EH (cell line): Measurements from ENCODE around the gene PTBP1.
"Not testable (repeated sequence)": the region's sequence is repeated elsewhere in the genome, so short reads cannot be mapped to it uniquely, and the experiment has no call there.

Source experiments
- DNase-seq: peaks from one replicate; pipeline ENCODE4 v3.0.0-alpha.2; 2015; ENCODE audit warnings: low read depth

PTBP1 gene

DNA sequence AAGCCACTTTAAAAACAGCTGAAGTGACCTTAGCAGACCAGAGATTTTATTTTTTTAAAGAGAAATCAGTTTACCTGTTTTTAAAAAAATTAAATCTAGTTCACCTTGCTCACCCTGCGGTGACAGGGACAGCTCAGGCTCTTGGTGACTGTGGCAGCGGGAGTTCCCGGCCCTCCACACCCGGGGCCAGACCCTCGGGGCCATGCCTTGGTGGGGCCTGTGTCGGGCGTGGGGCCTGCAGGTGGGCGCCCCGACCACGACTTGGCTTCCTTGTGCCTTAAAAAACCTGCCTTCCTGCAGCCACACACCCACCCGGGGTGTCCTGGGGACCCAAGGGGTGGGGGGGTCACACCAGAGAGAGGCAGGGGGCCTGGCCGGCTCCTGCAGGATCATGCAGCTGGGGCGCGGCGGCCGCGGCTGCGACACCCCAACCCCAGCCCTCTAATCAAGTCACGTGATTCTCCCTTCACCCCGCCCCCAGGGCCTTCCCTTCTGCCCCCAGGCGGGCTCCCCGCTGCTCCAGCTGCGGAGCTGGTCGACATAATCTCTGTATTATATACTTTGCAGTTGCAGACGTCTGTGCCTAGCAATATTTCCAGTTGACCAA, 13.7 kb downstream of the PTBP1 start:
- DNase-seq: no peak

GRCh38 chr19:811506-812048, 14.3 kb downstream of the PTBP1 start:
- DNase-seq: no peak

- no peak for DNase-seq
Measured at GRCh38 chr19:812049-812746, 14.9 kb downstream of the PTBP1 start.

GRCh38 chr19:812747-813218, 15.5 kb downstream of the PTBP1 start:
- no peak for DNase-seq

GRCh38 chr19:813219-814151, 16.2 kb downstream of the PTBP1 start:
- DNase-seq: no peak

GRCh38 chr19:814152-815078, 17.2 kb downstream of the PTBP1 start:
- no peak for DNase-seq

DNA sequence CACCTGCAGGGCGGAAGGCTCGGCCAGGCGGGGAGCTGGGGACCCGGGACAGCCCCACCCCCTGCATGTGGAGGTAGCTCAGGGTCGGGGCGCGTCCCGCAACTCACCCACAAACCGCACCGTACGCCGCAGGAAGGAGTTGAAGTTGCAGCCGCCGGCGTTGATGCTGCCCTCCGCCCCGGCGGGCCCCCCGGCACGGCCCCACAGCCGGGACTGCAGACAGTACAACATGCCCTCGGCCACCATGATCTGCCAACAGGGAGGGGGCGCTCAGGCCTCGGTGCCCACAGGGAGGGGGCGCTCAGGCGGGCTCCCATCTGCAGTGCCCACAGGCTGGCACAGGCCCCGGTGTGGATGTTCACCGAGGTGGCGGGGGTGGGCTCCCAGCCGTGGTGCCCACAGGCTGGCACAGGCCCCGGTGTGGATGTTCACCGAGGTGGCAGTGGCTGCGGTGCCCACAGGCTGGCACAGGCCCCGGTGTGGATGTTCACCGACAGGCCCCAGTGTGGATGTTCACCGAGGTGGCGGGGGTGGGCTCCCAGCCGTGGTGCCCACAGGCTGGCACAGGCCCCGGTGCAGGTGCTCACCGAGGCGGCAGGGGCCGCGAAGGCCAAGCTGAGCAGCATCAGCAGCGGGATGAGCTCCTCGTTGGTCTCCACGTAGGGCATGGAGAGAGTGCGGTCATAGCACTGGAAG, 18.0 kb downstream of the PTBP1 start:
- no peak for DNase-seq

DNA sequence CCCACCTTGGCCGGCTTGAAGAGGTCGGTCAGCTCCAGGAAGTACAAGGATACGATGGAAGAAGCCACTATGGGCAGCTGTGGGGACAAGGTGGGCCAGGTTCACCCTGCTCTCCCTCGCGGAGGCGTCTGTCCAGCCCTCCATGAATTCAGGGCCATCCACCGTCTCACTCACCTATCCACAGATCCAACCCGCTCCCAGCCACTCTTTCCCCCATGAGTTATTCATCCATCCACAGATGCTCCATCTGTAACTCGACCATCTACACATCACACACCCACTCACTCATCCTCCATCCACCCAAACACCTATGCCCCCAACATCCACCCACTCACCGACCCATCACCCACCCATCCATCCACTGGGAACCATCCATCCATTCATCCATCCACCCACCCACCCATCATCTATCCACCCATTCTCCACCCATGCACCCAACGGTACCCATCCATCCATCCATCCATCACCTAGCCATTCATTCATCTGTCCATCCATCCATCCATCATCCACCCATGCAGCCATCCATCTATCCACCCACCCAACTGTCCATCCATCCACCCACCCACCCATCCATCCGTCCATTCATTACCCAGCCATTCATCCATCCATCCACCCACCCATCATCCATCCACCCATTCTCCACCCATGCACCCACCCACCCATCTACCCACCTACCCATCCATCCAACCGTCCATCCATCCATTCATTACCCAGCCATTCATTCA, 18.7 kb downstream of the PTBP1 start:
- DNase-seq: no peak

GRCh38 chr19:816500-816857, 19.2 kb downstream of the PTBP1 start:
- no peak for DNase-seq

- not testable (repeated sequence) for DNase-seq
Measured at GRCh38 chr19:820212-820611, 23.0 kb downstream of the PTBP1 start.

GRCh38 chr19:821231-821824, 24.1 kb downstream of the PTBP1 start:
- DNase-seq: no peak

DNA sequence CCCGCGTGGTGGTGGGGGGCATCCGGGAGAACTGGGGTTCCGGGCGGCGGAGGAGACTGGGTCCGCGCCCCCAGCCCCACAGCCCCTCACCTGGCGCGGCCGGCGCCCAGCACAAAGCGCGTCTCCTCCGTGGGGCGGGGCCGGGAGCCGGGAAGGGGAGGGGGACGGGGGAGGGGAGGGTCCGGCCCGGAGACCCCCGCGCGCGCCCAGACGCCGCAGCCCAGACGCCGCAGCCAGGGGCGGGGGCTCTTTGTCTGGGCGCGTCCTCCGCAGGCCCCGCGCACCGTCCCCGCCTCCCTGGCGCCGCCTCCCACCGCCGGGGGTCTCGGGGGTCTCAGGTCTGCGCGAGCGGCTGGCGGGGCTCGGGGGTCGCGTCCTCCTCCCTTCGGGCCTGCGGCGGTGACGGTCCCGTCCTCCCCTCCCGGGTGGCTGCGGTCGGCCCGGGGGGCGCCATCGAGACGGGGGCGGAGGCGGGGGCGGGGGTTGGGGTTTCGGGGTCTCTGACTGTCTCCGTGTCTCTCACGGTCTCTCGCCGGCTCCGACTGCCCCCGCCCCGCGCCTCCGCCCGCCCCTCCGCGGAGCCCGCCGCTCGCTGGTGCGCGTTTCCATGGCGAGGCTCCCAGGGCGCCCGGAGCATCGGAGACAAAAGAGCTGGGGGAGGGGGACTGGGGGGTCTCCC, 24.7 kb downstream of the PTBP1 start, which contains the start of gene PLPPR3:
TSS of gene PLPPR3 (minus strand) at position 131 of the 679 bp plus-strand sequence. CDS start 396 bp downstream, outside the sequence.
- no peak for DNase-seq

DNA sequence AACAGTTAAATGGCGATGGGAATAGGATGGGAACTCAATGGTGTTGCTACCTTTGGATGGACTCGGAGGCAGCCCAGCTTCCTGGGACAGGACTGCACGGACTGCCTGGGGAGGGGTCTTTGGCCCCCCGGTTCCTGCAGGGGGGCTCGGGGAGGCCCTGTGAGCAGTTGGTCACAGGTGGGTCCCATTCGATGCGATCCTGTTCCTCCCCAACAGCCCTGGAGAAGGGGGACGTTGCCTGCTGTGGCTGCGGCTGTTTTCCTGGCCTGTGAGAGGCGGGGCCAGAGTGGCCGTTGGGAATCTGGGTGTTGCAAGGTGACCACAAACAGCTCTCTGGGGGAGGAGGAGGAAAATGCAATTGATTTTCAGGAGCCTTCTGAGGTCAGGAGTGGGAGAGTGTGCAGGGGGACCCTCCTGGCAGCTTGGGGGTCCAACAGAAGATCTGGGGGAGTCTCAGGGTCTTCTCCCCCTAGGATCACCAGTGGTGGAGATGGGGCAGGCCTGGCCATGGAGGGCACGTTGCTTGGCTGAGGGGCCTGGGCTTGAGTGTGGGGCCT, 26.4 kb downstream of the PTBP1 start:
- no peak for DNase-seq

DNA sequence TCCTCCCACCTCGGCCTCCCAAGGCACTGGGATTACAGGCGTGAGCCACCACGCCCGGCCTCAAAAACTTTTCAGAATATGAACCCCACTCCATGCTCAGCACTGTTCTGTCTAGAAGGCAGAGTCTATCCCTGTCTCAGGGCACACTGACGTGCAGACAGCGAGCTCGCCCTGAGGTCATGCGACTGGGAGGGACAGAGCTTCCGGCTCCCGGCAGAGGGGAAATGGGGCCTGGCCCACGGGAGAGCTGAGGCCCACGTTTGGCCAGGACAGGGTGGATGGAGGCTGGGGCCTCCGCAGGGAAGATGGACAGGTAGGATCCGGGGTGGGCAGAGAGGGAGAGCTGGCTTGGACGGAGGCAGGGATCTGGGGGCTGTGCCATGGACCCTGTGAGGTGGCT, 27.6 kb downstream of the PTBP1 start:
- no peak for DNase-seq

- DNase-seq: no peak
Measured at GRCh38 chr19:825897-826644, 28.8 kb downstream of the PTBP1 start.

- DNase-seq: no peak
Measured at GRCh38 chr19:827314-827709, 30.1 kb downstream of the PTBP1 start.

- DNase-seq: no peak
Measured at GRCh38 chr19:827710-828321, 30.6 kb downstream of the PTBP1 start, which contains the start of gene AZU1. Gene AZU1 (plus strand): TSS chr19:827837. CDS start chr19:827847, 10 bp downstream.
